ENCODE results near the gene KCTD18. TPM values are rescaled to one million over a fixed set of nuclear protein-coding genes. Genes with fewer than 3 reads are reported as not detected.
A peak's percentile ranks its signal among the peaks of the same experiment; 100 is the strongest.

KCTD18 gene
- total and polyA plus RNA-seq, 10 of the 15 experiments (the other 5 are each of a cell fraction or from before 2014, with no cell fraction given), result 1.4 to 16.9 (median 12.5) TPM

- no peak for TF ChIP-seq MAX (IDR thresholded peaks at IDR 0.05; ENCODE audit: low read depth, low read length)
- TF ChIP-seq ZBTB33 (IDR thresholded peaks at IDR 0.05), result no peak
- TF ChIP-seq WRNIP1 (IDR thresholded peaks at IDR 0.05; ENCODE audit: borderline replicate concordance, low read depth, low read length), result no peak
- no peak for TF ChIP-seq EGR1 (IDR thresholded peaks at IDR 0.05; ENCODE audit: borderline replicate concordance in 1 of 2, low read depth in 2 of 2, low read length in 2 of 2)
These were observed 23.9 kb upstream of the KCTD18 start (continued) for GRCh38 chr2:200533754-200534153.

GRCh38 chr2:200528228-200528627 lies 18.4 kb upstream of the KCTD18 start:
- no peak for DNase-seq (ENCODE audit: low read depth, low spot score)
- intact Hi-C loops (cut with micrococcal nuclease; ENCODE audit: unreplicated experiment), result no loop called here
- peak overlapping the region; percentile 87; the same call in 1 of the 2 replicates for H3K4me3 ChIP-seq
- no peak for ATAC-seq
- no peaks in the 10 kb centered on the region for H4K20me1 ChIP-seq (ENCODE audit: control insufficient read depth, insufficient read depth)
- no peak overlapping the region for H2AFZ ChIP-seq (ENCODE audit: control insufficient read depth, low read depth, low read length)
- BruUV-seq (replicated peaks), result no TSS peak
- H3K4me2 ChIP-seq (ENCODE audit: control insufficient read depth, insufficient read depth), result peak overlapping the region; percentile 21; the same call in 1 of the 2 replicates
- peaks cover 0 to 2% of the 10 kb centered on the region in 2 experiments; a peak in 1 of 4 replicates for H3K36me3 ChIP-seq (ENCODE audit: control insufficient read depth in 2 of 2, insufficient read depth in 2 of 2, low read length in 1 of 2)
- peaks cover 62% of the 10 kb centered on the region for H3K79me2 ChIP-seq (ENCODE audit: control insufficient read depth, insufficient read depth, low read length)
- no peaks in the 10 kb centered on the region for H3K27me3 ChIP-seq (replicated peaks in 1 of 2; ENCODE audit: control insufficient read depth in 2 of 2, insufficient read depth in 2 of 2, low read length in 1 of 2)
- CTCF ChIA-PET, result interaction anchor here (0.9 to 1.4 kb wide), 3 partner anchors 45 to 565 kb away, joined by 3 to 4 read pairs (median 3); no protein-coding TSS in a partner anchor
- WGBS (ENCODE audit: insufficient coverage, insufficient replicate concordance, low lambda C conversion rate, missing lambda C conversion rate), result 82% methylated on average over 3 of the region's 3 CpGs
- POLR2A ChIA-PET, result interaction anchor here (0.6 kb wide), 1 partner anchor 613 kb away, joined by 3 read pairs; no protein-coding TSS in a partner anchor
- no peak overlapping the region for H3K9ac ChIP-seq (ENCODE audit: control insufficient read depth, insufficient read depth, low read length)
- in situ Hi-C loops (cut with MboI), result no loop called here
- FAIRE-seq, result no peak
- SMC1A ChIA-PET (ENCODE audit: uncharacterized antibody, unreplicated experiment), result interaction anchor here (0.7 to 1.1 kb wide), 3 partner anchors 10 to 548 kb away, joined by 3 read pairs; no protein-coding TSS in a partner anchor
- H3K4me1 ChIP-seq (ENCODE audit: control insufficient read depth, insufficient read depth, low read length), result peaks cover 3% of the 10 kb centered on the region; the same call in 1 of the 2 replicates
- H3K9me3 ChIP-seq (replicated peaks; ENCODE audit: control insufficient read depth, insufficient read depth, low read length), result no peaks in the 10 kb centered on the region
- RAD21 ChIA-PET (ENCODE audit: unreplicated experiment), result interaction anchor here (1.0 kb wide), 1 partner anchor 185 kb away, joined by 3 read pairs; no protein-coding TSS in a partner anchor
- H3K27ac ChIP-seq (ENCODE audit: control insufficient read depth, insufficient read depth), result no peak overlapping the region
- TF ChIP-seq KLF5 (IDR thresholded peaks at IDR 0.05; ENCODE audit: partially characterized antibody) (no peak), WRNIP1 (IDR thresholded peaks at IDR 0.05; ENCODE audit: borderline replicate concordance, low read depth, low read length) (no peak), RFX5 (IDR thresholded peaks at IDR 0.05; ENCODE audit: low read depth, low read length) (no peak), DPF2 (IDR thresholded peaks at IDR 0.05) (no peak), MTA2 (IDR thresholded peaks at IDR 0.05; ENCODE audit: low read depth) (no peak), ETV6 (conservative IDR thresholded peaks at IDR 0.05 in 1 of 2, IDR thresholded peaks at IDR 0.05 in 1 of 2; ENCODE audit: borderline replicate concordance in 1 of 2, low read depth in 1 of 2) (no peak), REST (IDR thresholded peaks at IDR 0.05; ENCODE audit: low read depth, low read length) (no peak), SIN3A (IDR thresholded peaks at IDR 0.05; ENCODE audit: low read depth, low read length) (no peak), SPI1 (IDR thresholded peaks at IDR 0.05; ENCODE audit: borderline replicate concordance, insufficient read depth, low read depth, low read length) (no peak), EP300 (IDR thresholded peaks at IDR 0.05; ENCODE audit: borderline replicate concordance in 1 of 2, control insufficient read depth in 1 of 2, low read depth in 2 of 2, low read length in 2 of 2) (no peak), PAX8 (IDR thresholded peaks at IDR 0.05) (no peak)
